ENCODE results near the gene NFKB1.
A peak's percentile ranks its signal among the peaks of the same experiment; 100 is the strongest.
"Not testable (repeated sequence)": the region's sequence is repeated elsewhere in the genome, so short reads cannot be mapped to it uniquely, and the experiment has no call there.

NFKB1 gene

GRCh38 chr4:102567427-102567826, 66.3 kb downstream of the NFKB1 start:
- DNase-seq (ENCODE audit: low spot score), result no peak

DNA sequence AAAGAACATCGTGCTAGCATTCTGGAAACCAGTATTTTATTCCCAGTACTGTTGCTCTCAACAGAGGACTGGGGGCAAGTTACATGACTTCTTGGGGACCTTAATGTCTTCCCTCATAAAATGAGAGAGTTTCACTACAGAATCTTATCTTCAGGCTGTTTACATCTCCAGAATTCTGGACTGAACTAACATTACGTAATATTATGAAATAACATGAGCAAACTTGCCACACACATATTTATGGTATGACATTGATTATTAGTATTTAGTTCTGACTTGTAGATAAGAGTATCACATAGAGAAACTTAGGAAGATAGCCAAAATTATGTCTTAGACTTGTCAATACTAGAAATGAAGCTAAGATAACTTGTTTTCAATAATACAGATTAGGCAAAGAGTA, 68.0 kb downstream of the NFKB1 start:
- no peak for DNase-seq (ENCODE audit: low spot score)

DNA sequence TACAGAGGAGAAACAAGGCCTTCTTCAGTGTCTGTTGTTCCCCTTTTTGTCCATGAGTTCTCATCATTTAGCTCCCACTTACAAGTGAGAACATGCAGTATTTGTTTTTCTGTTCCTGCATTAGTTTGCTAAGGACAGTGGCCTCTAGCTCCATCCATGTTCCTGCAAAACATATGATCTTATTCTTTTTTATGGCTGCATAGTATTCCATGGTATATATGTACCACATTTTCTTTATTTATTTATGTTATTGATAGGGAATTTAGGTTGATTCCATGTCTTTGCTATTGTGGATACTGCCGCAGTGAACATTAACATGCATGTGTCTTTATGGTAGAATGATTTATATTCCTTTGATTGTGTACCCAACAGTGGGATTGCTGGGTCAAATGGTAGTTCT, 69.1 kb downstream of the NFKB1 start:
- DNase-seq (ENCODE audit: low spot score), result not testable (repeated sequence)

- DNase-seq (ENCODE audit: low spot score), result no peak
Observed at GRCh38 chr4:102572452-102572851, 71.3 kb downstream of the NFKB1 start.

DNA sequence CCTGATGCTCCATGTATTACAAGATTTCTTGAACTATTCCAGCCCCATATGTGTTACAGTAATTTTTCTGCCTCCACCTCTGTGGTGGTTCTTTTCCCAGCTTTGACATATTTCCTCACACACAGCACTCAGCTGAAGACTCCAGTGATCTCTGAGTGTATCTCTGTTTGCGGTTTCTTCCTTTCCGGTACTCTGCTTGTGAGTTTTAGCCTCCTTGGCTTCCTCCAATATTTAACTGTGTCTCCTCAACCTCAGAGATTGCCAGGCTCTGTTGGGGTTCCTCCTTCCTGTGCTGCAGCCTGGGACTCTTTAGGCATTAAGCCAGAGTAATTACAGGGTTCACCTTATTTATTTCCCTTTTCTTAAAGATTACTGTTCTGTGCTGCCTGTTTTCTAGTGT, 73.2 kb downstream of the NFKB1 start:
- no peak for DNase-seq (ENCODE audit: low spot score)

GRCh38 chr4:102575369-102576129, 74.4 kb downstream of the NFKB1 start:
- DNase-seq (ENCODE audit: low spot score), result no peak

- no peak for DNase-seq (ENCODE audit: low spot score)
Observed at GRCh38 chr4:102578270-102578669, 77.1 kb downstream of the NFKB1 start.

GRCh38 chr4:102578819-102579218, 77.7 kb downstream of the NFKB1 start:
- DNase-seq (ENCODE audit: low spot score), result peak; percentile 37

- no peak for DNase-seq (ENCODE audit: low spot score)
Observed at GRCh38 chr4:102579794-102580462, 78.8 kb downstream of the NFKB1 start.

DNA sequence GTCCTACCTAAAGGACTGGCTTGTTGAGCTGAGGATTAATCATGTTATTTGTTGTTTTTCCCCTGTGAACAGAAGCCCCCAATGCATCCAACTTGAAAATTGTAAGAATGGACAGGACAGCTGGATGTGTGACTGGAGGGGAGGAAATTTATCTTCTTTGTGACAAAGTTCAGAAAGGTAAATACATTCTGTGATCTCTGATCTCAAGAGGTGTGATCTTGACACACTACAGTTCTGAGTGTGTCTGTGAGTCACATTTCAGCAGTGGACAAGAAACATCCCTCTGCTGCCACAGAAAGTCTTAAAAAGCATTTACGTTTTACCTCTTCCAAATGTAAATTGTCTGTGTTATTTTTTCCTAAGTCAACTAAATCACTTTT, 79.3 kb downstream of the NFKB1 start:
- no peak for DNase-seq (ENCODE audit: low spot score)

- no peak for DNase-seq (ENCODE audit: low spot score)
Observed at GRCh38 chr4:102584091-102584490, 82.9 kb downstream of the NFKB1 start.

DNA sequence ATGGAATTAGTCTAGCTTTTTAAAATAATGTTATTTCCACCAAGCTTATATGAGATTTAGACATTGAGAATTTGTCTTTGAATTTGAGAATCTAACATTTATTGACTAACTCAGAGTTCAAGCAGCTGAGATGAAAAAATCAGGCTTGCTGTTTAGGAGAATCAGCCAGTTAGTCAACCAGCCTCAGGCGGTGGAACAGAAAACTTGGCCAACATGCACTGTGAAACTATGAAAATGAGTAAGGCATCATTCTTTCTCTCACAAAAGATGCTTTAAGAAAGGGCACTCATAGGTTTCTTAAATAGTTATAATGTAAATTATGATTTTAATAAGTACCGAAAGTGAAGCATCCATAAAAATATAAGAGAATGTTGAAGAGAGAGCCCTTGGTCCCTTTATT, 84.2 kb downstream of the NFKB1 start:
- no peak for DNase-seq (ENCODE audit: low spot score)

- DNase-seq (ENCODE audit: low spot score), result no peak
Observed at GRCh38 chr4:102586002-102586643, 85.0 kb downstream of the NFKB1 start.

- DNase-seq (ENCODE audit: low spot score), result no peak
Observed at GRCh38 chr4:102586644-102587021, 85.5 kb downstream of the NFKB1 start.

- no peak for DNase-seq (ENCODE audit: low spot score)
Observed at GRCh38 chr4:102589743-102590142, 88.6 kb downstream of the NFKB1 start.

GRCh38 chr4:102592256-102592655, 91.1 kb downstream of the NFKB1 start:
- no peak for DNase-seq (ENCODE audit: low spot score)

DNA sequence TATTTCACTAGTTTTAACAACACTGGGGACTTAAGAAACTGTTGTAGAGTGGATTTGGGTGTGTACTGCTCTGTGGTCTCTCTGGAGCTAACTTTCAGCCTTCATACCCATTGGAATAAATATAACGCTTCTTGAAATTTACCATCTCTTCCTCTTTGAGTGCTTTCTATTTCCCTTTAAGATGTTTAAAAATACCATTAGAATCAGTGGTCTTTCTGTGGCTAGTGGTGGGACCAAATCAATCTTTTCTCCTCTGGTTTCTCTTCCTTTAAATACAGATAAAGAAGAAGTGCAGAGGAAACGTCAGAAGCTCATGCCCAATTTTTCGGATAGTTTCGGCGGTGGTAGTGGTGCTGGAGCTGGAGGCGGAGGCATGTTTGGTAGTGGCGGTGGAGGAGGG, 92.0 kb downstream of the NFKB1 start:
- no peak for DNase-seq (ENCODE audit: low spot score)

DNA sequence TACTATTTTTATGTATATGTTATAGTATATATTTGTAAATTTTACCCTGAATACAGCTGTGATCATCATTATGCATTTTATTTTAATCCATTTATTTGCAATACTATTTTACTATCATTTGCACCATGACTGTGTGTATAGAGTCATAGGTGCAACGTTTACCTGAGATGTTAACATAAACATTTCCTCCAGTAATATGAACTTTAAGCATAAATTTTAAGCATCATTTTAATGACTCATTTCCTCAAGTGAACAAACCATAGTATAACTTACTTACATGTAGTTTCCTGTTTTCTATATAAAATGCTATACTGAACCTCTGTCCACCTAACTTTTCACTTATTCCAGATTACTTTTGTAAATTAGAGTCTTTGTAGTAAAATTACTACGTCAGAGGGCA, 92.8 kb downstream of the NFKB1 start:
- DNase-seq (ENCODE audit: low spot score), result no peak

DNA sequence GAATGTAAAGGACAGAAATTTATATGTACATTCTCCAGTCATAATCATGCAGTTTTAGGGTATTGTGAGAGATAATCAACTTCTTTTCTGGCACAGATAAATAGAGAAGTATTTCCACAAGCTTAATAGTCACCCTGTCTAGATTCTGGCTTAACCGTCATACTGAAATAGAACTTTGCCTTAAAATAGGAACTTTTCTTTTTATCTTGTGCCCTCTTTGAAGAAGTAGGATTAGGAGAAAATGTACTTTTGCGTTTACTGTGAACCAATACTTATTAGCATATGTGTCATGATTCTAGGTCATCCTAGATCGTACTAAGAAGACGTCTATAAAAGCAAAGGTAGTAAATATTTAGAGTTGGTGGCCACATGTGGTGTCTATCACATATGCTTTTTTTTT, 95.4 kb downstream of the NFKB1 start:
- no peak for DNase-seq (ENCODE audit: low spot score)

DNA sequence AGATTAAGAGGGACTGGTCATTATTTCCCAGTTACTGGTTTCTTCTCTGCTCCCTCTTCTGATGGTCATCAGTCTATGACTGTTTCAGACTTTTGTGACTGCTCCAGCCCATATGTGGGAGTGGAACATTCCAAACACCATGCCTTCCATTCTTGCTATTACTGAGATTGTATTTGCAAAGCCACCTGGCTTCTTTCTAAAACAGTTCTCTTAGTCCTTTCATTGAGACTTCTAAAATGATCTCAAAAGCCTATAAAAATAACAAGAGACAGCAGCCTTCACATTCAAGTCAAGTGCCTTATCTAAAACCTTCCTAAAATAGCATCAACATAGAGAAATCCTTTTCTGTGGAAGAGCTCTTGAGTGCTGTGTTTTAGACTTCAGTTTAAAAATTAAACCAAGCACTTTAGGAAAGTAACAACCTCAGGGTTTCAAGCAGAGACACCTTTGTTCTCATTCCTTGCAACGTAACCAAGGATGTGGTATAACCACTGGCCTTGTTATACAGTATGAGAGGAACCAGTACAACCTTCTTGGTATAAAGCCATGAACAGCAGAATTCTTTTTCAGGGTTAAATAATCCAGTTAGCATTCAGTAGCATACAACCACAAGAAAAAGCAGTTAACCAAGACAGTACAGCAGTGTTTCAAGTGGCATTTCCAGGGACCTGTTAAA, 97.1 kb downstream of the NFKB1 start:
- DNase-seq (ENCODE audit: low spot score), result no peak

- DNase-seq (ENCODE audit: low spot score), result no peak
Observed at GRCh38 chr4:102598762-102599374, 97.7 kb downstream of the NFKB1 start.

DNA sequence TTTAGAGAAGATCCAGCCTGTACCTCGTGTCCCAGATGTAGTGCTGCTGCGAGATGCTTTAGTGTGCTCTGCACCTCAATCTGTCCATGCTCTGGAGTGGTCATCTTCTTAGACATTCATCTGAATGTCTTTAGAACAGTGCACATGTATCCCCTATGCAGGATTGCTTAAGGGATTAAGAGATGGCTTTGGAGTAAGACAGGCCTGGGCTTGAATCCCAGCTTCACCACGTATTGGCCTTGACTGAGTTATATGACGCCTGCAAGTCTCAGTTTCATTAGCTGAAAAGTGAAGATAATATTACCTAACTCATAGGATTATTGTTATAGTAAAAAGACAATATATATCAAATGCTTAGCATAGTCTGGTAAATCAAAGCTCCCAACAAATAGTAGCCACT, 98.3 kb downstream of the NFKB1 start:
- DNase-seq (ENCODE audit: low spot score), result no peak

All from D341Med (cell line).